Activated naive CD4-positive, alpha-beta T cell treated with anti-CD3 and anti-CD28 coated beads, Interleukin-2, amount 10 ng/mL, durations not matched to agents 5 hours and 36 hours (primary cell): ENCODE data around the gene OR1S1. TPM values are rescaled to one million over a fixed set of nuclear protein-coding genes. Genes with fewer than 3 reads are reported as not detected.

Source experiments
- total RNA-seq, 2 experiments: library from RNA; stranded (reverse); gene quantifications; one replicate each; pipeline ENCODE4 v1.2.3, GENCODE V29; 2021

The OR1S1 gene
- not detected for total RNA-seq

GRCh38 chr11:58212420-58212819 is at the start of gene OR1S1:
Gene OR1S1, plus strand, starts transcription at chr11:58212720.

GRCh38 chr11:58188770-58189169 is 23.8 kb upstream of the OR1S1 start, which contains the start of gene OR9Q2:
Gene OR9Q2, plus strand, starts transcription at chr11:58189070. Its CDS starts 1,421 bp downstream, at chr11:58190491.

GRCh38 chr11:58204042-58204441 is 8.5 kb upstream of the OR1S1 start, which contains the start of gene OR1S2:
Gene OR1S2, minus strand, starts transcription at chr11:58204142. Its CDS starts 0 bp downstream, at chr11:58204142.

Other genes with a start within 250 kb of the OR1S1 start
- not detected for gene OR9Q1, start 188.8 kb upstream of the OR1S1 start, total RNA-seq
- not detected for gene OR6Q1, start 181.8 kb upstream of the OR1S1 start, total RNA-seq
- not detected for gene OR9I1, start 87.2 kb upstream of the OR1S1 start, total RNA-seq
- gene OR9Q2, start 23.6 kb upstream of the OR1S1 start, total RNA-seq, result not detected
- not detected for gene OR1S2, start 8.6 kb upstream of the OR1S1 start, total RNA-seq
- gene OR10Q1, start 16.2 kb downstream of the OR1S1 start, total RNA-seq, result not detected
- not detected for gene OR10W1, start 55.5 kb downstream of the OR1S1 start, total RNA-seq
- gene OR5B17, start 146.3 kb downstream of the OR1S1 start, total RNA-seq, result not detected
- not detected for gene OR5B3, start 194.2 kb downstream of the OR1S1 start, total RNA-seq
- not detected for gene OR5B2, start 215.4 kb downstream of the OR1S1 start, total RNA-seq
- gene OR5B12, start 229.5 kb downstream of the OR1S1 start, total RNA-seq, result not detected